Glomerular endothelial cell (primary cell): Measurements from ENCODE around the gene CENPA. TPM values are rescaled to one million over a fixed set of nuclear protein-coding genes. Genes with fewer than 3 reads are reported as not detected.
"Not testable (repeated sequence)": the region's sequence is repeated elsewhere in the genome, so short reads cannot be mapped to it uniquely, and the experiment has no call there.

Experiments used
- DNase-seq: peaks from one replicate; pipeline ENCODE4 v3.0.0-alpha.2; 2011; ENCODE audit warnings: low read depth, low spot score; ENCODE audit errors: extremely low read depth
- total RNA-seq: library from RNA; depleted of rRNA; stranded (reverse); fragments of >200 nt; gene quantifications from 2 replicates; pipeline ENCODE4 v1.2.3, GENCODE V29; 2015

CENPA gene
- total RNA-seq, 1 donor from 2014 or later, result 4.6 TPM

GRCh38 chr2:26786207-26787028 lies 562 bp downstream of the CENPA start:
- DNase-seq, result no peak

- no peak for DNase-seq
Observed at GRCh38 chr2:26792720-26793119, 6.9 kb downstream of the CENPA start.

GRCh38 chr2:26793518-26793917 lies 7.7 kb downstream of the CENPA start:
- DNase-seq, result no peak

- DNase-seq, result not testable (repeated sequence)
Observed at GRCh38 chr2:26795135-26795534, 9.3 kb downstream of the CENPA start.

- DNase-seq, result no peak
Observed at GRCh38 chr2:26801328-26801727, 15.5 kb downstream of the CENPA start.

- DNase-seq, result no peak
Observed at GRCh38 chr2:26801796-26802195, 15.9 kb downstream of the CENPA start.

- DNase-seq, result no peak
Observed at GRCh38 chr2:26805241-26805676, 19.4 kb downstream of the CENPA start.

- DNase-seq, result no peak
Observed at GRCh38 chr2:26807788-26808460, 22.1 kb downstream of the CENPA start.

GRCh38 chr2:26809211-26809610 lies 23.4 kb downstream of the CENPA start:
- DNase-seq, result no peak

GRCh38 chr2:26809876-26810577 lies 24.2 kb downstream of the CENPA start:
- no peak for DNase-seq

- DNase-seq, result no peak
Observed at GRCh38 chr2:26811261-26811660, 25.4 kb downstream of the CENPA start.

GRCh38 chr2:26811791-26812694 lies 26.2 kb downstream of the CENPA start:
- no peak for DNase-seq

GRCh38 chr2:26812731-26813130 lies 26.9 kb downstream of the CENPA start:
- DNase-seq, result no peak

GRCh38 chr2:26814072-26814765 lies 28.4 kb downstream of the CENPA start:
- not testable (repeated sequence) for DNase-seq

- no peak for DNase-seq
Observed at GRCh38 chr2:26816893-26817292, 31.0 kb downstream of the CENPA start.

GRCh38 chr2:26818255-26818654 lies 32.4 kb downstream of the CENPA start:
- DNase-seq, result no peak

GRCh38 chr2:26818972-26819371 lies 33.1 kb downstream of the CENPA start:
- no peak for DNase-seq

GRCh38 chr2:26820932-26821331 lies 35.1 kb downstream of the CENPA start:
- DNase-seq, result no peak

GRCh38 chr2:26822877-26823276 lies 37.0 kb downstream of the CENPA start:
- no peak for DNase-seq
